ENCODE data around the gene TBC1D24.
"Not testable (repeated sequence)": the region's sequence is repeated elsewhere in the genome, so short reads cannot be mapped to it uniquely, and the experiment has no call there.

GRCh38 chr16:2551420-2551889 lies 76.5 kb downstream of the TBC1D24 start:
- peak; percentile 46 for TF ChIP-seq CTCF (conservative IDR thresholded peaks at IDR 0.05)
- not testable (repeated sequence) for TF ChIP-seq ZFX (IDR thresholded peaks at IDR 0.05)

All from C4-2B (cell line).